GM12878 (cell line): Measurements from ENCODE around the gene THADA.

ENCODE experiments used
- CREB1 ChIP-seq: IDR thresholded peaks from 2 replicates; pipeline ENCODE4 v1.6.1; 2012; ENCODE audit warnings: low read depth, mild to moderate bottlenecking, inconsistent platforms
- CTCF ChIP-seq, 3 experiments: IDR thresholded peaks in 2 of 3; conservative IDR thresholded peaks in 1 of 3; 2 replicates each; pipeline ENCODE4 v1.5.1; 2011; ENCODE audit warnings: low read depth in 3 of 3, low read length in 3 of 3, mild to moderate bottlenecking in 3 of 3, control low read depth in 2 of 3, moderate library complexity in 2 of 3, inconsistent platforms in 1 of 3, mixed read lengths in 1 of 3; ENCODE audit not compliant: control insufficient read depth in 2 of 3, insufficient read depth in 1 of 3; ENCODE audit errors: extremely low read depth in 1 of 3
- KDM1A ChIP-seq: fragments of 200-600 bp; sonication (generic); IDR thresholded peaks from 2 replicates; pipeline ENCODE4 v1.6.1; 2016; ENCODE audit warnings: borderline replicate concordance
- PKNOX1 ChIP-seq: fragments of 450-650 bp; IDR thresholded peaks from 2 replicates; pipeline ENCODE4 v1.6.1; 2016; ENCODE audit warnings: mild to moderate bottlenecking
- POLR2AphosphoS5 ChIP-seq: IDR thresholded peaks from 2 replicates; pipeline ENCODE4 v1.6.1; 2011; ENCODE audit warnings: mild to moderate bottlenecking, low read length, inconsistent platforms
- TAF1 ChIP-seq: IDR thresholded peaks from 2 replicates; pipeline ENCODE4 v1.6.1; 2011; ENCODE audit warnings: mild to moderate bottlenecking, low read depth, low read length, borderline replicate concordance
- TF ChIP-seq, protein P1 (sequence below): IDR thresholded peaks from 2 replicates; pipeline ENCODE4 v1.6.1; 2012; ENCODE audit warnings: low read length, inconsistent platforms

DNA sequence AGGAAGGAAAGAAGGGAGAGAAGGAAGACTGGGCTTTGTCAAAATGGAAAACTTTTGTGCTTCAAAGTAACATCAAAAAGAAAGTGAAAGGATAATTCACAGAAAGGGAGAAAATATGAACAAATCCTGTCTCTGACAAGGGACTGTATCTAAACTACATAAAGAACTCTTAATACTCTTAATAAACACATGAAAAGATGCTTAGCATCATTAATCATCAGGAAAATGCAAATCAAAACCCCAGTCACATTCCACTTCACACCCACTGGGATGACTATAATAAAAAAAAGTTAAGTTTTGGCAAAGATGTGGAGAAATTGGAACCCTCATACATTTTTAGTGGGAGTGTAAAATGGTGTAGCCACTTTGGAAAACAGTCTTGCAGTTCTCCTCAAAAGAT is 357.7 kb downstream of the THADA start:
- TF ChIP-seq CTCF (IDR thresholded peaks at IDR 0.05 in 2 of 3, conservative IDR thresholded peaks at IDR 0.05 in 1 of 3; ENCODE audit: control insufficient read depth in 2 of 3, extremely low read depth in 1 of 3, insufficient read depth in 1 of 3, low read depth in 3 of 3, low read length in 3 of 3) (no peak), CREB1 (no peak), POLR2AphosphoS5 (no peak), KDM1A (no peak), PKNOX1 (no peak), TAF1 (no peak)
- TF ChIP-seq, protein P1, sequence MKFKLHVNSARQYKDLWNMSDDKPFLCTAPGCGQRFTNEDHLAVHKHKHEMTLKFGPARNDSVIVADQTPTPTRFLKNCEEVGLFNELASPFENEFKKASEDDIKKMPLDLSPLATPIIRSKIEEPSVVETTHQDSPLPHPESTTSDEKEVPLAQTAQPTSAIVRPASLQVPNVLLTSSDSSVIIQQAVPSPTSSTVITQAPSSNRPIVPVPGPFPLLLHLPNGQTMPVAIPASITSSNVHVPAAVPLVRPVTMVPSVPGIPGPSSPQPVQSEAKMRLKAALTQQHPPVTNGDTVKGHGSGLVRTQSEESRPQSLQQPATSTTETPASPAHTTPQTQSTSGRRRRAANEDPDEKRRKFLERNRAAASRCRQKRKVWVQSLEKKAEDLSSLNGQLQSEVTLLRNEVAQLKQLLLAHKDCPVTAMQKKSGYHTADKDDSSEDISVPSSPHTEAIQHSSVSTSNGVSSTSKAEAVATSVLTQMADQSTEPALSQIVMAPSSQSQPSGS = no peak
